GM12872 (cell line): ENCODE results near the gene GLYATL2.
A peak's percentile ranks its signal among the peaks of the same experiment; 100 is the strongest.

ENCODE experiments used
- TF ChIP-seq, protein P1 (sequence below): IDR thresholded peaks from 3 replicates; pipeline ENCODE4 v1.5.1; 2011; ENCODE audit warnings: low read depth, mild to moderate bottlenecking, low read length, moderate library complexity; ENCODE audit not compliant: insufficient read depth

GLYATL2 gene

DNA sequence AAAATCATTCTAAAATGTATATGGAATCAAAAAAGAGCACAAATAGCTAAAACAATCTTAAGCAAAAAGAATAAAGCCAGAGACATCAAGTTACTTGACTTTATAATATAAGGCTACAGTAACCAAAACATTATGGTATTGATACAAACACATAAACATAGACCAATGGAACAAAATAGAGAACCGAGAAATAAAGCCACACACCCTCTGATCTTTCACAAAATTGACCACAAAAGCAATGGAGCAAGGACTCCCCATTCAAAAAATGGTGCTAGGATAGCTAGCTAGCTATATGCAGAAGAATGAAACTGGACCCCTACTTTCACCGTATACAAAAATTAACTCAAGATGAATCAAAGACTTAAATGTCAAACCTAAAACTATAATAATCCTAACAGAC, 43.2 kb downstream of the GLYATL2 start:
- TF ChIP-seq, protein P1, sequence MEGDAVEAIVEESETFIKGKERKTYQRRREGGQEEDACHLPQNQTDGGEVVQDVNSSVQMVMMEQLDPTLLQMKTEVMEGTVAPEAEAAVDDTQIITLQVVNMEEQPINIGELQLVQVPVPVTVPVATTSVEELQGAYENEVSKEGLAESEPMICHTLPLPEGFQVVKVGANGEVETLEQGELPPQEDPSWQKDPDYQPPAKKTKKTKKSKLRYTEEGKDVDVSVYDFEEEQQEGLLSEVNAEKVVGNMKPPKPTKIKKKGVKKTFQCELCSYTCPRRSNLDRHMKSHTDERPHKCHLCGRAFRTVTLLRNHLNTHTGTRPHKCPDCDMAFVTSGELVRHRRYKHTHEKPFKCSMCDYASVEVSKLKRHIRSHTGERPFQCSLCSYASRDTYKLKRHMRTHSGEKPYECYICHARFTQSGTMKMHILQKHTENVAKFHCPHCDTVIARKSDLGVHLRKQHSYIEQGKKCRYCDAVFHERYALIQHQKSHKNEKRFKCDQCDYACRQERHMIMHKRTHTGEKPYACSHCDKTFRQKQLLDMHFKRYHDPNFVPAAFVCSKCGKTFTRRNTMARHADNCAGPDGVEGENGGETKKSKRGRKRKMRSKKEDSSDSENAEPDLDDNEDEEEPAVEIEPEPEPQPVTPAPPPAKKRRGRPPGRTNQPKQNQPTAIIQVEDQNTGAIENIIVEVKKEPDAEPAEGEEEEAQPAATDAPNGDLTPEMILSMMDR = no peak

GRCh38 chr11:58796333-58796732, 48.2 kb downstream of the GLYATL2 start:
- TF ChIP-seq, protein P1 = no peak

DNA sequence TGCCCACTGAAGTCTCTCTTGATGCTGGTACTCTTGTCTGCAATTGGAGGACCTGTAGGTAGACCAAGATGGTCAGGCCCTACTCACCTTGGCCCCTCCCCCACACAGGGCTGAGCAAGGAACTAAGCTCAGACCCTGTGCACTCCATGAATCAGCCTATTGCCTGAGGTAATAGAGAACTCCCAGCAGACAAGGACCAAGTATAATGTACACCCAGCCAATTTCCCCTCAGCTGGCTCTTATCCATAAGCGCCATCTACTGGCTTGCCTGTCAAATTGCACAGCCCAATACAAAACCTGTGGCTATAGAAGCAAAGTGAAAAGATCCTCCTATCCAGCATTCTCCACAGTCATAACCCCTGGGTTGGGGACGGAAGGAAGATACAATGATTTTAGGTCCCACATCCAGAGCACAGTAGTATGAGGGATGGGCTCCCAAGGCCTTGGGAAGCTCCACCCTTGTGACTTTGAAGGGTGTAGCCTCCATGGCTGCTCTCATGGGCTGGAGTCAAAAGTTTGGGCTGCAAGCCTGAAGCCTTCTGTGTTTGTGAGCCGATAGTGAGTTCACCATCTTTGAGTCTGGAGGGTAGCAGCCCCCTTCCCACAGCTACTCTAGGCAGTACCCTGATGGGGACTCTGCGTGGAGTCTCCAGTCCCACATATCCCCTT, 56.0 kb downstream of the GLYATL2 start:
- TF ChIP-seq, protein P1 = peak; percentile 90

GRCh38 chr11:58787903-58788302, 56.6 kb downstream of the GLYATL2 start:
- TF ChIP-seq, protein P1 = no peak

GRCh38 chr11:58786693-58787092, 57.8 kb downstream of the GLYATL2 start:
- TF ChIP-seq, protein P1 = no peak

DNA sequence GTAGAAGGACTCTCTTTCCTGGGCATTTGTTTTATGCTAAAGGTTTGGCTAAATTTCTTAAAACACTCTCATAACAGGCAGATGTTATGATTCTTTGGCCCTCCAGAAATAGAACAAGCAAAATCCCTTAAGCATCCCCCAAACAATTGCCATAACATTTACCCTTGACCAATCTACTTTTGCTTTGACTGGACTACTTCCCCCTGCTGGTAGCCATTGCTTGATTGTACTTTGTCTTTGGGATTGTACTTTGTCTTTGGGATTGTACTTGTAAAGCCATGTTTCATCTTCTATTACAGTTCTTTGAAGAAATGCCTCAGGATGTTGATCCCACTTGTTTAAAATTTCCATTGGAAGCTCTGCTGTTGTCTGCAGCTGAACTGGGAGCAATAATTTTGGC, 59.5 kb downstream of the GLYATL2 start:
- TF ChIP-seq, protein P1 = peak; percentile 27; the same call in 1 of the 3 replicates
